GM12873 (cell line): Measurements from ENCODE around the gene NCOR2.

Experiments used
- TF ChIP-seq, protein P1 (sequence below): IDR thresholded peaks from 2 replicates; pipeline ENCODE4 v1.5.1; 2012; ENCODE audit warnings: low read depth, mild to moderate bottlenecking, moderate library complexity, low read length, control low read depth; ENCODE audit not compliant: insufficient read depth; ENCODE audit errors: missing control alignments

NCOR2 gene

DNA sequence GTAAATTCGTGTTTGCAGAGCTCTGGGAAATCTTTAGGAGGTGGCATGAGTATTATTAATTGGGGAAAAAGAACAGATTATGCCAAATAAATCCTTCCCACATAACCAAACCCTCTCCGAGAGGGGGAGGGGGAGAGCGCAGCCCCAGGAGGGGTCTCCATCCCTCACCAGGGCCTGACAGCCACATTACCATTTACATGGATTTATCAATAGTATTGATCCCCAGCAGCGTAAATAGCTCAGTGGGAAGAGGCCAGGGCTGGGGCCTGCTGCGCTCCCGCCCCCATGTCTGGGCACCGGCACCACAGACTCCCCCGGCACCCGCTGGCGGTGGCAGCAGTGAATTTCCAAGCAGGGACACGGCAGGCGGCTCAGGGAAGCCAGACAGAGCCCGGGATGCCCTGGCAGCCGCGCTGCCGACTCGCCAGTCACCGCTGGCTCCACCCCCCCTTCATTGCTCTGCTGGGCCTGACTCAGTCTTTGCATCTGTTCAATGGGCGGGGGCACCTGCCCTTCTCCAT is 2.4 kb downstream of the NCOR2 start:
- TF ChIP-seq, protein P1, sequence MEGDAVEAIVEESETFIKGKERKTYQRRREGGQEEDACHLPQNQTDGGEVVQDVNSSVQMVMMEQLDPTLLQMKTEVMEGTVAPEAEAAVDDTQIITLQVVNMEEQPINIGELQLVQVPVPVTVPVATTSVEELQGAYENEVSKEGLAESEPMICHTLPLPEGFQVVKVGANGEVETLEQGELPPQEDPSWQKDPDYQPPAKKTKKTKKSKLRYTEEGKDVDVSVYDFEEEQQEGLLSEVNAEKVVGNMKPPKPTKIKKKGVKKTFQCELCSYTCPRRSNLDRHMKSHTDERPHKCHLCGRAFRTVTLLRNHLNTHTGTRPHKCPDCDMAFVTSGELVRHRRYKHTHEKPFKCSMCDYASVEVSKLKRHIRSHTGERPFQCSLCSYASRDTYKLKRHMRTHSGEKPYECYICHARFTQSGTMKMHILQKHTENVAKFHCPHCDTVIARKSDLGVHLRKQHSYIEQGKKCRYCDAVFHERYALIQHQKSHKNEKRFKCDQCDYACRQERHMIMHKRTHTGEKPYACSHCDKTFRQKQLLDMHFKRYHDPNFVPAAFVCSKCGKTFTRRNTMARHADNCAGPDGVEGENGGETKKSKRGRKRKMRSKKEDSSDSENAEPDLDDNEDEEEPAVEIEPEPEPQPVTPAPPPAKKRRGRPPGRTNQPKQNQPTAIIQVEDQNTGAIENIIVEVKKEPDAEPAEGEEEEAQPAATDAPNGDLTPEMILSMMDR: no peak

DNA sequence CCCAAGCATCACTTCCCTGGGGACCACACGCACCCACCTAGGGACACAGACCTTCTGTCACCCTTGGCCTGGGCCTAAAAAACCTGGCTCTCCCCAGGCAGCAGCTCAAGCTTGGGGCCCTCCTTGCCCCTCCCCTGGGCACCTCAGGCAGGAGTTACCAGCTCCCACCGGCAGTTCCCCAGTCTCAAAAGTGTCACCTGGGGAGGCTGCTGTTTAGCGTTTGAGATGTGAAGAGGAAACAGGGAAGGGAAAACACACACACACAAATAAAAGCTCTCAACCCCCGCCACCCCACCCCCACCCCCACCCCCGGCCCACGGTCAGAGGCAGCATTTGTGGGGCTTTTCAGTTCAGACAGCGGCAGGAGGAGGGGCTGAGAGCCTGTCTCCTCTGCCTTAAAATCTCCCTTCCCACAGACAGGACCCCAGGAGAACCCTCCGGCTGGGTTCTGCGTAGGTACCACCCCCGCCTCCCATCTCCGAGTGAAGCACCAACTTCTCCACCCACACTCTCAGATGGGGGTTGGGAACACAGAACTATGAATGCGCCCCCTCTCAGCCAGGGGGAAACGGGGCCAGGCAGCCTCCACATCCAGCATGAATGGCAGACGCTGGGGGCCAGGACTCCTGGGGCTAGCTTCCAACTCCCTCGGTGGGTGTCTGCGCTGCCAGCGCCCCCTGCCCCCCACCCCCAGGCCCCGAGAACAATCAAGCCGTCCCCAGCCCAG is 3.0 kb downstream of the NCOR2 start:
- TF ChIP-seq, protein P1: no peak

DNA sequence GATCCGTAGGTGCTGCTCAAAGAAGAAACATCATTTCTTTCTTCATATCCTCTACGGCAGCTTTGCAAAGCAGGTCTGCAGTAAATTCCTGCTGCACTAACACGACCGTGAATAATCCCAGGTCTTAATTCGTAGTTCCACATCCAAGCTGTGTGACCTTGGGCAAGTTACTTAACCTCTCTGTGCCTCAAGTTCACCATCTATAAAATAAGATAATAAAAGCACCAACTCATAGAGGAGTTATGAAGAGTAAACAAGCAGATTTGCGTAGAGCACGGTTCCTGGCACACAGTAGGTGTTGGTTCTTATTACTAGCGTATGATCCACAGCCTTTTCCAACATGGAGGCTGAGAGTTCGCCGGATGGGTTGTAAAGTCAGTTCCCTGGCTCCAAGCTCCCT is 3.6 kb downstream of the NCOR2 start:
- TF ChIP-seq, protein P1: no peak

DNA sequence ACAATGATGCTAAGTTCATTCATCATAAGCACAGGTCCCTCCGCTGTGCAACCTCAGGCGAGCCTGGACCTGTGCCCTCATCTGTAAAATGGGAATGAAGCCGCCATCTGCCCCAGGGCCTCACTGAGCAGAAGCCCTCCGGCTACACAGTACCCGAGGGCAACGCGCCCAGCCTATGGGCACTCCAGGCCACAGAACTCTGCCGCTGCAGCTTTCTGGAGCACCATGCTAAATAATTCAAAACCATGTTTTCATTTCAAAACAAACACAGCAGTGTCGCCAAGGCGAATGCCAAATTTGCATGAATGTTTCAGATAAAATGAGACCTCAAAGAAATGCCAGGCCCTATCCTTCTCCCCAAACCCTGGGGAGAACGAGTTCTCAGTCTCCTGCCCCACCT is 4.0 kb downstream of the NCOR2 start:
- TF ChIP-seq, protein P1: no peak

DNA sequence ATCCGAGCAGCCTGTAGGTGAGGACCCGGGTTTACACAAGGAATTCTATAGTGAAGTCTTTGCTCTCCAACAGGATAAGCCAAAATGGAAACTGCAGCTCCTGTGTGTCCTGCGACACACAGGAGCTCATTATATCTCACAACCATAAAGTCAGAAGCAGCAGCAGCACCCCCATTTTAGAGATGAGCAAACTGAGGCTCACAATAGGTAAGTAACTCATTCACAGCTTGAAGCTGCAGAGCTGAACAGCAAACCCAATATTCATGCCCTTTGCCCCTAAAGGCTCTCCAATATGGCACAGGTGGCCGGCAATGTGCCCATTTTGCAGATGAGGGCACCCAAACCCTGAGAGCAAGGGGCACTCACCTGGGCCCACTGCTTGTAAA is 4.6 kb downstream of the NCOR2 start:
- TF ChIP-seq, protein P1: no peak

DNA sequence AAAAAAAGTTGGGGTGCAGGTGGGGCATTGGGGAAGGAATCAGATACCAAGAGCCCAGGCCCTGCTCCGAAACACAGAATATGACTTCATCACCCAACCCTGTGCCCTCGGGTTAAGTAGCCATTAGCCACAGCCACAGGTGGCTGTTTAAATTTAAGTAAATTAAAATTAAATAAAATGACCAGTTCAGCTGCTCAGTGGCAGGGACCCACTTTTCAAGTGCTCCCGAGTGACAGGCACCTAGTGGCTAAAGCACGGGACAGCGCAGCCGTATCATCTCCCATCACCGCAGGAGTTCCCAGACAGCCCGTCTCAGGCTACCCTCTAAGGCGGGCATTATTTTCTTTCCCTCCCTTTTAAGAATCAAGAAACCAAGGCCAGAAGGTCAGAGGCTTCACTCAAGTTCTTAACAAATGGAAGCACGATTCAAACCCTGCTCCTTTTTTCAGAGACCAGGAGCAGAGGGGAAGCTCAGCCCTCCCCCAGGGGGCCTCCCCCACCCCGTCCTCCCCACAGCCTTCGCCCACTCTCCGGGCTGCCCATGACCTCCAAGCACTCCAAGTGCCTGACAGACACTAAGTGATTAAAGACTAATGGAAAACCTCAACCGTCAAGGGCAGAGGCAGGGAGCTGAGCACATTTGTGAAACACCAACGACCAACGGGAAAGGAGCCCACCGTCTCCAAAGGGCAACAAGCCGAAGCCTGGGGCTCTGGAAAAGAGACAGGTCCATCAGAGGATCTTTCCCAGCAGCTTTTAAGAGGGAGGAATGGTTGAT is 5.2 kb downstream of the NCOR2 start:
- TF ChIP-seq, protein P1: no peak

DNA sequence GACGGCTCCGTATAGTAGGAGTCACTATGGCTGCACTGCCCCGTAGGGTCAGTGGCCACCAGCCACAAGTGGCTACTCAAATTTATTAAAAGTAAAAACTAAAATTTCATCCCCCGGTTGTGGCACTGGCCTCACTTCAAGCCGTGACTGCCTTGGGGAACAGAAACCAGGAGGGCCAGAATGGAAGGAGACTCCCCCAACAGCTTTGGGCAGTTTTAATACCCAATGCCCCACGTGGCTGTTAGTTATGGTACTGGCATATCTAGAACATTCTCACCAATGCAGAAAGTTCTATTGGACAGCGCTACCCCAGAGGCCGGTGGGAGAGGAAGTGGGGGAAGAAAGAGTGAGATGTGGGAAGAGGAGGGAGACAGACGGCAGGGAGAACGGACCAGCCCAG is 6.2 kb downstream of the NCOR2 start:
- TF ChIP-seq, protein P1: no peak
